K562 (cell line): ENCODE measurements around the gene UBXN11. TPM values are rescaled to one million over a fixed set of nuclear protein-coding genes. Genes with fewer than 3 reads are reported as not detected.

ENCODE experiments used
- ASH1L ChIP-seq: fragments of 450-650 bp; IDR thresholded peaks from 2 replicates; pipeline ENCODE4 v1.6.1; 2018; ENCODE audit warnings: borderline replicate concordance, mild to moderate bottlenecking, low read depth; ENCODE audit not compliant: partially characterized antibody
- CCAR2 ChIP-seq: fragments of 200-400 bp; formaldehyde crosslinking; IDR thresholded peaks from 2 replicates; pipeline ENCODE4 v1.6.1; 2017; ENCODE audit warnings: mild to moderate bottlenecking, low read depth, low read length
- CHD1 ChIP-seq: fragments of 200-600 bp; sonication (generic); IDR thresholded peaks from one replicate; pipeline ENCODE4 v1.6.1; 2012; ENCODE audit warnings: mild to moderate bottlenecking, moderate library complexity, low read length, inconsistent platforms
- EGR1 ChIP-seq: fragments of 450-650 bp; conservative IDR thresholded peaks from 2 replicates; pipeline ENCODE4 v1.6.1; 2017; ENCODE audit warnings: mild to moderate bottlenecking
- ELF4 ChIP-seq: fragments of 450-650 bp; formaldehyde crosslinking; IDR thresholded peaks from 2 replicates; pipeline ENCODE4 v1.4.0; 2022; ENCODE audit warnings: missing genetic modification characterization
- EP400 ChIP-seq: fragments of 450-650 bp; IDR thresholded peaks from 2 replicates; pipeline ENCODE4 v1.6.1; 2017; ENCODE audit warnings: antibody characterized with exemption, mild to moderate bottlenecking, moderate library complexity
- GTF2E2 ChIP-seq: fragments of 200-800 bp; sonication (Bioruptor generic); IDR thresholded peaks from 2 replicates; pipeline ENCODE4 v1.6.1; 2016; ENCODE audit warnings: missing genetic modification characterization, missing compliant biosample characterization
- KDM4B ChIP-seq, 2 experiments: fragments of 450-650 bp in 1 of 2; sonication (generic) in 1 of 2; IDR thresholded peaks; 2 replicates each; pipeline ENCODE4 v1.6.1; 2016 to 2017; ENCODE audit warnings: borderline replicate concordance in 2 of 2, antibody characterized with exemption in 1 of 2, low read depth in 1 of 2, mild to moderate bottlenecking in 1 of 2
- NFIC ChIP-seq: fragments of 450-650 bp; IDR thresholded peaks from 2 replicates; pipeline ENCODE4 v1.6.1; 2017; ENCODE audit warnings: mild to moderate bottlenecking, inconsistent platforms
- POLR2B ChIP-seq: fragments of 450-650 bp; IDR thresholded peaks from 2 replicates; pipeline ENCODE4 v1.6.1; 2018; ENCODE audit warnings: low read depth; ENCODE audit not compliant: partially characterized antibody
- PTRF ChIP-seq: fragments of 450-650 bp; IDR thresholded peaks from 2 replicates; pipeline ENCODE4 v1.6.1; 2016; ENCODE audit warnings: mild to moderate bottlenecking, missing genetic modification characterization, missing compliant biosample characterization
- SREBF1 ChIP-seq: fragments of 150-350 bp; IDR thresholded peaks from 2 replicates; pipeline ENCODE4 v1.6.1; 2014; ENCODE audit warnings: antibody characterized with exemption, low read depth, low read length, borderline replicate concordance
- YY1 ChIP-seq, 3 experiments: IDR thresholded peaks; 2 replicates each; pipeline ENCODE4 v1.6.1; 2011; ENCODE audit warnings: low read length in 2 of 3, mild to moderate bottlenecking in 2 of 3, moderate library complexity in 2 of 3, borderline replicate concordance in 1 of 3, control low read depth in 1 of 3, low read depth in 1 of 3; ENCODE audit not compliant: insufficient read depth in 3 of 3, insufficient replicate concordance in 2 of 3, control insufficient read depth in 1 of 3, insufficient read length in 1 of 3; ENCODE audit errors: extremely low read depth in 1 of 3
- ZFPM2 ChIP-seq: fragments of 250-450 bp; sonication (Bioruptor Pico); IDR thresholded peaks from 2 replicates; pipeline ENCODE4 v1.5.1; 2022; ENCODE audit warnings: mild to moderate bottlenecking
- ZNF12 ChIP-seq: sonication (generic); formaldehyde crosslinking; IDR thresholded peaks from 2 replicates; pipeline ENCODE4 v1.4.0; 2020; ENCODE audit warnings: mild to moderate bottlenecking, missing genetic modification reagents
- ZNF324 ChIP-seq: fragments of 250-450 bp; sonication (Bioruptor Pico); IDR thresholded peaks from 2 replicates; pipeline ENCODE4 v1.4.0; 2020; ENCODE audit warnings: mild to moderate bottlenecking
- polyA plus RNA-seq, 8 experiments: library from polyadenylated mRNA; depleted of rRNA in 4 of 8; stranded (reverse) in 5 of 8; unstranded in 3 of 8; fragments of >200 nt; fragmentation: Nextera tagmentation in 2 of 8; fragmentation: Illumina TruSeq in 1 of 8; extraction: Ambion mirVana in 2 of 8; extraction: Trizol in 1 of 8; gene quantifications; 2 replicates each; pipeline versions ENCODE4 v1.2.1 to v1.2.3, GENCODE V29; 2011 to 2014; ENCODE audit warnings: inconsistent platforms in 1 of 8, missing spikeins in 1 of 8
- total RNA-seq, 7 experiments: library from RNA; depleted of rRNA in 6 of 7; stranded (reverse); fragments of >200 nt in 6 of 7; fragmentation: Illumina TruSeq in 2 of 7; extraction: Trizol in 2 of 7; gene quantifications; 2 replicates each; pipeline versions ENCODE4 v1.2.1 to v1.2.3, GENCODE V29; 2011 to 2021; ENCODE audit warnings: low replicate concordance in 1 of 7
- TF ChIP-seq, protein P1 (sequence below): sonication (generic); formaldehyde crosslinking; IDR thresholded peaks from 2 replicates; pipeline ENCODE4 v1.8.0; 2022; ENCODE audit warnings: mild to moderate bottlenecking, missing genetic modification reagents
- TF ChIP-seq, protein P2 (sequence below): fragments of 250-450 bp; sonication (Bioruptor Pico); IDR thresholded peaks from 2 replicates; pipeline ENCODE4 v1.5.0; 2022; ENCODE audit warnings: mild to moderate bottlenecking
- TF ChIP-seq, protein P3 (sequence below): fragments of 250-450 bp; sonication (Bioruptor Pico); IDR thresholded peaks from 2 replicates; pipeline ENCODE4 v1.4.0; 2020; ENCODE audit warnings: borderline replicate concordance

UBXN11 gene
- total and polyA plus RNA-seq, 9 of the 15 experiments (the other 6 are each of a cell fraction or from before 2014, with no cell fraction given) = 0.48 to 34.3 (median 11.3) TPM

DNA sequence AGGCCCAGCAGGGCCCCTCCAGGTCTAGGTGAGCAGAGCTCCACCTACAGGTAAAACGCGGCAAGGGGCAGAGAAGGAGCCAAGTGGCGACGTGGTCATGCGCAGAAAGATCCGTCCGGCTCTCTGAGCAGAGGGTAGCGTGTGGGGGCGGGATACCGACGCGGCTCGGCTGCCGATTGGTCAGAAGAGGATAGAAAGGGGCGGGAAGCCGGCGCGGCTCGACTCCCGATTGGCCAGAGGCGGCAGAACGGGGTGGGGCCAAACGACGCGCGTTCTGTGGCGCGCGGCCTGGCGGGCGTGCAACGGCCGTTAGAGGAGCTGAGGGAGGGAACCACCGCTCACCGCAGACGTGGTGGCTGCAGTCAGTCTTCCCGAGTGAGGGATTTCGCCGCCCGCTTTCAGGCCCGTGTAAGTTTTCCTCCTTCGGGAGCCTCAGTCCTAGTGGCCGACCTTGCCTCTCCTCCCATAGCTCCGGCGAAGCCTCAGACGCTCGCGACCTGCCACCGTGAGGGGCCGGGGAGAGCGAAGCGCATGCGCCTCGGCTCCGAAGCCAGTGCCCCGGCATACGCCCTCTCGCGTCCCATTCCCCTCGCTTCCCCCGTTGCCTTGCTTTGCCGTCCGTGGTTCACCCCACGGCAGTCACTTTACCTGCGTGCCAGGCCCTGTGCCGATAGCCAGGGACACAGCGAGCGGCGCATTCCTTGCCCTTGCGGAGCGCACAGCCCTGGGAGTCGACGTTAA lies 72.4 kb downstream of the UBXN11 start, which contains the start of gene CEP85 (continued):
- no peak for TF ChIP-seq GTF2E2 (tag)
- TF ChIP-seq CHD1 = peak; percentile 87
- peak; percentile 80; the same call in 1 of the 2 replicates for TF ChIP-seq ZFPM2 (CRISPR knock-in tag)
- TF ChIP-seq EP400 = peak; percentile 97
- TF ChIP-seq, protein P1, sequence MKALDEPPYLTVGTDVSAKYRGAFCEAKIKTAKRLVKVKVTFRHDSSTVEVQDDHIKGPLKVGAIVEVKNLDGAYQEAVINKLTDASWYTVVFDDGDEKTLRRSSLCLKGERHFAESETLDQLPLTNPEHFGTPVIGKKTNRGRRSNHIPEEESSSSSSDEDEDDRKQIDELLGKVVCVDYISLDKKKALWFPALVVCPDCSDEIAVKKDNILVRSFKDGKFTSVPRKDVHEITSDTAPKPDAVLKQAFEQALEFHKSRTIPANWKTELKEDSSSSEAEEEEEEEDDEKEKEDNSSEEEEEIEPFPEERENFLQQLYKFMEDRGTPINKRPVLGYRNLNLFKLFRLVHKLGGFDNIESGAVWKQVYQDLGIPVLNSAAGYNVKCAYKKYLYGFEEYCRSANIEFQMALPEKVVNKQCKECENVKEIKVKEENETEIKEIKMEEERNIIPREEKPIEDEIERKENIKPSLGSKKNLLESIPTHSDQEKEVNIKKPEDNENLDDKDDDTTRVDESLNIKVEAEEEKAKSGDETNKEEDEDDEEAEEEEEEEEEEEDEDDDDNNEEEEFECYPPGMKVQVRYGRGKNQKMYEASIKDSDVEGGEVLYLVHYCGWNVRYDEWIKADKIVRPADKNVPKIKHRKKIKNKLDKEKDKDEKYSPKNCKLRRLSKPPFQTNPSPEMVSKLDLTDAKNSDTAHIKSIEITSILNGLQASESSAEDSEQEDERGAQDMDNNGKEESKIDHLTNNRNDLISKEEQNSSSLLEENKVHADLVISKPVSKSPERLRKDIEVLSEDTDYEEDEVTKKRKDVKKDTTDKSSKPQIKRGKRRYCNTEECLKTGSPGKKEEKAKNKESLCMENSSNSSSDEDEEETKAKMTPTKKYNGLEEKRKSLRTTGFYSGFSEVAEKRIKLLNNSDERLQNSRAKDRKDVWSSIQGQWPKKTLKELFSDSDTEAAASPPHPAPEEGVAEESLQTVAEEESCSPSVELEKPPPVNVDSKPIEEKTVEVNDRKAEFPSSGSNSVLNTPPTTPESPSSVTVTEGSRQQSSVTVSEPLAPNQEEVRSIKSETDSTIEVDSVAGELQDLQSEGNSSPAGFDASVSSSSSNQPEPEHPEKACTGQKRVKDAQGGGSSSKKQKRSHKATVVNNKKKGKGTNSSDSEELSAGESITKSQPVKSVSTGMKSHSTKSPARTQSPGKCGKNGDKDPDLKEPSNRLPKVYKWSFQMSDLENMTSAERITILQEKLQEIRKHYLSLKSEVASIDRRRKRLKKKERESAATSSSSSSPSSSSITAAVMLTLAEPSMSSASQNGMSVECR (CRISPR knock-in tag) = peak; percentile 79
- no peak; the same call in 1 of the 2 replicates for TF ChIP-seq ZNF12 (CRISPR knock-in tag)
- TF ChIP-seq, protein P2, sequence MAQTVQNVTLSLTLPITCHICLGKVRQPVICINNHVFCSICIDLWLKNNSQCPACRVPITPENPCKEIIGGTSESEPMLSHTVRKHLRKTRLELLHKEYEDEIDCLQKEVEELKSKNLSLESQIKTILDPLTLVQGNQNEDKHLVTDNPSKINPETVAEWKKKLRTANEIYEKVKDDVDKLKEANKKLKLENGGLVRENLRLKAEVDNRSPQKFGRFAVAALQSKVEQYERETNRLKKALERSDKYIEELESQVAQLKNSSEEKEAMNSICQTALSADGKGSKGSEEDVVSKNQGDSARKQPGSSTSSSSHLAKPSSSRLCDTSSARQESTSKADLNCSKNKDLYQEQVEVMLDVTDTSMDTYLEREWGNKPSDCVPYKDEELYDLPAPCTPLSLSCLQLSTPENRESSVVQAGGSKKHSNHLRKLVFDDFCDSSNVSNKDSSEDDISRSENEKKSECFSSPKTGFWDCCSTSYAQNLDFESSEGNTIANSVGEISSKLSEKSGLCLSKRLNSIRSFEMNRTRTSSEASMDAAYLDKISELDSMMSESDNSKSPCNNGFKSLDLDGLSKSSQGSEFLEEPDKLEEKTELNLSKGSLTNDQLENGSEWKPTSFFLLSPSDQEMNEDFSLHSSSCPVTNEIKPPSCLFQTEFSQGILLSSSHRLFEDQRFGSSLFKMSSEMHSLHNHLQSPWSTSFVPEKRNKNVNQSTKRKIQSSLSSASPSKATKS = no peak
- TF ChIP-seq ASH1L = peak; percentile 86
- TF ChIP-seq ELF4 = peak; percentile 74; the same call in 1 of the 2 replicates
- TF ChIP-seq, protein P3, sequence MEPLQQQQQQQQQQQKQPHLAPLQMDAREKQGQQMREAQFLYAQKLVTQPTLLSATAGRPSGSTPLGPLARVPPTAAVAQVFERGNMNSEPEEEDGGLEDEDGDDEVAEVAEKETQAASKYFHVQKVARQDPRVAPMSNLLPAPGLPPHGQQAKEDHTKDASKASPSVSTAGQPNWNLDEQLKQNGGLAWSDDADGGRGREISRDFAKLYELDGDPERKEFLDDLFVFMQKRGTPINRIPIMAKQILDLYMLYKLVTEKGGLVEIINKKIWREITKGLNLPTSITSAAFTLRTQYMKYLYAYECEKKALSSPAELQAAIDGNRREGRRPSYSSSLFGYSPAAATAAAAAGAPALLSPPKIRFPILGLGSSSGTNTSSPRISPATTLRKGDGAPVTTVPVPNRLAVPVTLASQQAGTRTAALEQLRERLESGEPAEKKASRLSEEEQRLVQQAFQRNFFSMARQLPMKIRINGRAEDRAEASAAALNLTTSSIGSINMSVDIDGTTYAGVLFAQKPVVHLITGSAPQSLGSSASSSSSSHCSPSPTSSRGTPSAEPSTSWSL (CRISPR knock-in tag) = 0 out of 2 replicates have a peak, but pooled peaks have one; percentile 62
- TF ChIP-seq ZNF324 (CRISPR knock-in tag) = peak; percentile 39; the same call in 1 of the 2 replicates
- TF ChIP-seq CCAR2 = no peak
- peak in 2 of 3 experiments; percentile 5 to 72 for TF ChIP-seq YY1 (IDR thresholded peaks at IDR 0.05; ENCODE audit: borderline replicate concordance in 1 of 3, control insufficient read depth in 1 of 3, extremely low read depth in 1 of 3, insufficient read depth in 3 of 3, insufficient read length in 1 of 3, insufficient replicate concordance in 2 of 3, low read depth in 1 of 3, low read length in 2 of 3)
- no peak for TF ChIP-seq PTRF (tag)
- TF ChIP-seq EGR1 = peak; percentile 93
- TF ChIP-seq KDM4B (IDR thresholded peaks at IDR 0.05; ENCODE audit: borderline replicate concordance in 2 of 2, low read depth in 1 of 2) = 0 out of 4 replicates have a peak, but pooled peaks of 1 of the 2 experiments have one; percentile 29
- peak; percentile 97 for TF ChIP-seq POLR2B
- TF ChIP-seq NFIC = peak; percentile 30
- TF ChIP-seq SREBF1 = peak; percentile 69; the same call in 1 of the 2 replicates
